ENCODE measurements around the gene CBLN4.

GRCh38 chr20:55947701-55948100 lies 57.6 kb downstream of the CBLN4 start:
- TF ChIP-seq GATA2 (IDR thresholded peaks at IDR 0.05; ENCODE audit: low read depth, low read length) (no peak), GATA3 (IDR thresholded peaks at IDR 0.05; ENCODE audit: low read depth, low read length) (no peak)

All from SH-SY5Y (cell line).